Stomach (tissue), 9 donors: Measurements from ENCODE around the gene PRSS27. TPM values are rescaled to one million over a fixed set of nuclear protein-coding genes. Genes with fewer than 3 reads are reported as not detected.

Source experiments
- DNase-seq, 2 donors: peaks; one replicate each; pipeline versions ENCODE4 v3.0.0 to v3.0.0-alpha.2; 2013 to 2019
- H3K27ac ChIP-seq, 5 donors: fragments of 200-600 bp in 4 of 5; sonication (generic) in 4 of 5; one replicate each; pipeline ENCODE4 v1.5.1; 2013 to 2019; ENCODE audit warnings: mild to moderate bottlenecking in 1 of 5, moderate library complexity in 1 of 5
- H3K27me3 ChIP-seq, 3 donors: fragments of 200-600 bp; sonication (generic); one replicate each; pipeline ENCODE4 v1.5.1; 2017 to 2019; ENCODE audit warnings: mixed run types in 1 of 3
- H3K36me3 ChIP-seq, 4 donors: fragments of 200-600 bp; sonication (generic); 1 replicate in 3 of 4; 2 replicates in 1 of 4; pipeline ENCODE4 v1.5.1; 2016 to 2019
- H3K4me1 ChIP-seq, 4 donors: fragments of 200-600 bp; sonication (generic); one replicate each; pipeline ENCODE4 v1.5.1; 2016 to 2019
- H3K4me3 ChIP-seq, 4 donors: fragments of 200-600 bp; sonication (generic) in 3 of 4; one replicate each; pipeline ENCODE4 v1.5.1; 2016 to 2019; ENCODE audit warnings: mild to moderate bottlenecking in 1 of 4
- H3K9me3 ChIP-seq, 4 donors: fragments of 200-600 bp; sonication (generic); one replicate each; pipeline ENCODE4 v1.5.1; 2016 to 2019
- EP300 ChIP-seq: sonication (generic); formaldehyde crosslinking; IDR thresholded peaks from one replicate; pipeline ENCODE4 v1.6.1; 2017; ENCODE audit warnings: antibody characterized with exemption
- POLR2A ChIP-seq, 4 donors: fragments of 450-650 bp; IDR thresholded peaks; one replicate each; pipeline ENCODE4 v1.6.1; 2016; ENCODE audit warnings: antibody characterized with exemption in 4 of 4, control low read depth in 2 of 4, mild to moderate bottlenecking in 1 of 4, moderate library complexity in 1 of 4
- POLR2AphosphoS5 ChIP-seq, 3 donors: sonication (generic); formaldehyde crosslinking; IDR thresholded peaks; one replicate each; pipeline ENCODE4 v1.6.1; 2016; ENCODE audit warnings: antibody characterized with exemption in 3 of 3
- WGBS, 5 donors: extraction: QIAGEN DNeasy Blood & Tissue Kit in 3 of 5; methylation state at CpG; one replicate each; pipeline versions ENCODE4 v1.1.5 to v1.1.7; 2013 to 2018; 5-methylcytosine and 5-hydroxymethylcytosine counted together
- intact Hi-C: fragments of 100-400 bp; cut with DNase I; formaldehyde crosslinking; loops from one replicate; pipeline ENCODE4 v1.15.1; 2023; ENCODE audit warnings: low total_unique reads
- polyA plus RNA-seq, 3 donors: library from polyadenylated mRNA; stranded (reverse); fragments of 200-250 nt; gene quantifications; one replicate each; pipeline ENCODE4 v1.2.3, GENCODE V29; 2013
- total RNA-seq, 5 donors: library from RNA; depleted of rRNA; stranded (reverse); fragments of >200 nt; gene quantifications; one replicate each; pipeline versions ENCODE4 v1.1.0 to v1.2.3, GENCODE V29; 2014 to 2016
- TF ChIP-seq, protein P1 (sequence below), 7 experiments: fragments of 450-650 bp in 4 of 7; fragments of 200-600 bp in 3 of 7; sonication (generic) in 3 of 7; IDR thresholded peaks; one replicate each; pipeline ENCODE4 v1.5.1; 2016 to 2019; ENCODE audit warnings: antibody characterized with exemption in 7 of 7, control low read depth in 2 of 7, mild to moderate bottlenecking in 1 of 7
- donor health status: healthy with polysubstance abuse.
- donor health status: Bipolar disorder and iron deficiency.
- donor health status: healthy.

Gene PRSS27
- total and polyA plus RNA-seq, 8 donors = 0.50 to 74.4 (median 0.66) TPM; not detected in 4

DNA sequence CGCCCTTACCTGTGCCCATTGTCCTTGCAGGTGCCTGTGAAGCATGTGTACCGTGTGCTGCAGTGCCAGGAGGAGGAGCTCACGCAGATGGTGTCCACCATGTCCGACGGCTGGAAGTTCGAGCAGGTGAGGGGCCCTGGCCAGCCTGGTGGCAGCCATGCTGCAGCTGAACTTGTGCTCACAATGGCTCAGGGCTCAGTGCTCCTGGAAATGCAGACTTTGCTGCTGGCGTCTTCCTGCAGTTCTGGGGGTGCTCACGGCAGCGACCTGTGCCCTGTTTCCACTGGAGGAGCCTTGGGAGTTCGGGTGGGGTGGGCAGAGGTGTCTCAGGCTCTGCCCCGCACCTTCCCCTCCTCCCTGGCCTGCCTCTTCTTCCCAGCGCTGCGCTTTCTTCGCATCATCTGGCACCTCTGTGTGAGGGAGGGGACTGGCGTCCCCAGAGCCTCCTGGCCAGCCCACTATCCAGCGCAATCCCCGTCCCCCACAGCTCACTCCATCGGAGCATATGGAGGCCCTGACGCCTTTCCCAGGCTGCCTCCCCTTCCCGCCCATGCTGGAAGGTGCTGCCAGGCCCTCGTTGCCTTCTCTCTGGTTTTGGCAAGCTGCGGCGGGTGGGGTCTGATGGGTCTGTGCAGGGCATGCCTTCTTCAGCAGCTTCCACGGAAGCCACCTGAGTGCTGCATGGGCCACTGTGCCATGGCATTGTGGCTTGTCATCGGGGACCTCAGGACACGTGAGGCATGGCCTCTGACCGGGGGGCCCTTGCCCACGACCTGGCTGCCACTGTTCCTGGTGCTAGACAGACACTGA, 20.0 kb downstream of the PRSS27 start:
- H3K36me3 ChIP-seq = peaks cover 72 to 87% (median 85%) of the 10 kb centered on the region in 4 donors
- 87 to 93% (median 91%) methylated on average over 18 to 28 of the region's 28 CpGs for WGBS, 5 donors
- no peaks in the 10 kb centered on the region for H3K9me3 ChIP-seq
- H3K27ac ChIP-seq = no peak overlapping the region
- no peak for DNase-seq
- no peak overlapping the region for H3K4me3 ChIP-seq
- no peaks in the 10 kb centered on the region for H3K27me3 ChIP-seq
- intact Hi-C loops = no loop called here
- no peak for TF ChIP-seq POLR2A (IDR thresholded peaks at IDR 0.05)
- TF ChIP-seq, protein P1, sequence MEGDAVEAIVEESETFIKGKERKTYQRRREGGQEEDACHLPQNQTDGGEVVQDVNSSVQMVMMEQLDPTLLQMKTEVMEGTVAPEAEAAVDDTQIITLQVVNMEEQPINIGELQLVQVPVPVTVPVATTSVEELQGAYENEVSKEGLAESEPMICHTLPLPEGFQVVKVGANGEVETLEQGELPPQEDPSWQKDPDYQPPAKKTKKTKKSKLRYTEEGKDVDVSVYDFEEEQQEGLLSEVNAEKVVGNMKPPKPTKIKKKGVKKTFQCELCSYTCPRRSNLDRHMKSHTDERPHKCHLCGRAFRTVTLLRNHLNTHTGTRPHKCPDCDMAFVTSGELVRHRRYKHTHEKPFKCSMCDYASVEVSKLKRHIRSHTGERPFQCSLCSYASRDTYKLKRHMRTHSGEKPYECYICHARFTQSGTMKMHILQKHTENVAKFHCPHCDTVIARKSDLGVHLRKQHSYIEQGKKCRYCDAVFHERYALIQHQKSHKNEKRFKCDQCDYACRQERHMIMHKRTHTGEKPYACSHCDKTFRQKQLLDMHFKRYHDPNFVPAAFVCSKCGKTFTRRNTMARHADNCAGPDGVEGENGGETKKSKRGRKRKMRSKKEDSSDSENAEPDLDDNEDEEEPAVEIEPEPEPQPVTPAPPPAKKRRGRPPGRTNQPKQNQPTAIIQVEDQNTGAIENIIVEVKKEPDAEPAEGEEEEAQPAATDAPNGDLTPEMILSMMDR (IDR thresholded peaks at IDR 0.05) = no peak
- no peak for TF ChIP-seq EP300
- no peak for TF ChIP-seq POLR2AphosphoS5 (IDR thresholded peaks at IDR 0.05)
- peaks cover 0 to 7% (median 0%) of the 10 kb centered on the region in 4 donors for H3K4me1 ChIP-seq

DNA sequence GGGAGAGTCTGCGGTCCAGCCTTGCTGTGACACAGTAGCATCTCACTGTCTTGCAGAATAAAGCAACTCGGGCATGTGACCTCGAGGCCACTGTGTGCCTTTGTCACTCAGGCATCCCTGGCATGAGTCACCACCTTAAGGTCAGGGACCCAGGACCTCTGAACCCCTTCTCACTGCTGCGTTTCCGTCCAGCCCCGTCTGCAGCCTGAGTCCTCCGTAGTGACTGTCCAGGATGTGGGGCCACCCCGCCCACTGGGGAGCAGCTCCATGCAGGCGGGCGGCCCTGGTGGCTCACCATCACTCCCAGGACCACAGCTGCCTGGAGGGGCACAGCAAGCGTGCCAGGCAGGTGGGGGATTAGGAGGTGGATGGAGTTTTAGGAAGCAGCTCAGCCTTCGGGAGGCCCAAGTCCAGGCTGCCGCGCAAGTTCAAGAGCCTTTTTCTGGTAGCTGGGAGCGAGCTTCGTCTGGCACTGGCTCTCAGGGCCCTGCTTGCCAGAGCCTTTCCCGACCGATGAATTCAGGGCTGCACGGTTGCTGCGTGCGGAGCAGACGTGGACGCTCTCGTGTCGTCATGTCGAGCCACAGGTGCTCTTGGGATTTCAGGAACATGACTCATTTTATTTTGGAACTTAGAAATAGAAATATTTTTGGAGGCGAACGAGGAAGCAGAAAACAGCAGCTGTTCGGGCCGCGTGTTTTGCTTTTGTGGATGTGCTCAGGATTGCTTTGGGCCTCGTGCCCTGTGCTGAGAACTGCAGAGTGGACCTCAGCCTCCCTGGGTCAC, 20.9 kb downstream of the PRSS27 start:
- Histone ChIP-seq H3K27ac (no peak overlapping the region), H3K4me3 (no peak overlapping the region), H3K27me3 (no peaks in the 10 kb centered on the region), H3K9me3 (no peaks in the 10 kb centered on the region), H3K4me1 (peaks cover 0 to 7% (median 0%) of the 10 kb centered on the region in 4 donors), H3K36me3 (peaks cover 66 to 78% (median 77%) of the 10 kb centered on the region in 4 donors)
- WGBS, 5 donors = 82 to 91% (median 87%) methylated on average over 31 to 32 of the region's 32 CpGs
- intact Hi-C loops = no loop called here
- DNase-seq = no peak
- TF ChIP-seq POLR2A (IDR thresholded peaks at IDR 0.05) = no peak
- TF ChIP-seq EP300 = no peak
- TF ChIP-seq, protein P1 (IDR thresholded peaks at IDR 0.05) = no peak
- no peak for TF ChIP-seq POLR2AphosphoS5 (IDR thresholded peaks at IDR 0.05)

DNA sequence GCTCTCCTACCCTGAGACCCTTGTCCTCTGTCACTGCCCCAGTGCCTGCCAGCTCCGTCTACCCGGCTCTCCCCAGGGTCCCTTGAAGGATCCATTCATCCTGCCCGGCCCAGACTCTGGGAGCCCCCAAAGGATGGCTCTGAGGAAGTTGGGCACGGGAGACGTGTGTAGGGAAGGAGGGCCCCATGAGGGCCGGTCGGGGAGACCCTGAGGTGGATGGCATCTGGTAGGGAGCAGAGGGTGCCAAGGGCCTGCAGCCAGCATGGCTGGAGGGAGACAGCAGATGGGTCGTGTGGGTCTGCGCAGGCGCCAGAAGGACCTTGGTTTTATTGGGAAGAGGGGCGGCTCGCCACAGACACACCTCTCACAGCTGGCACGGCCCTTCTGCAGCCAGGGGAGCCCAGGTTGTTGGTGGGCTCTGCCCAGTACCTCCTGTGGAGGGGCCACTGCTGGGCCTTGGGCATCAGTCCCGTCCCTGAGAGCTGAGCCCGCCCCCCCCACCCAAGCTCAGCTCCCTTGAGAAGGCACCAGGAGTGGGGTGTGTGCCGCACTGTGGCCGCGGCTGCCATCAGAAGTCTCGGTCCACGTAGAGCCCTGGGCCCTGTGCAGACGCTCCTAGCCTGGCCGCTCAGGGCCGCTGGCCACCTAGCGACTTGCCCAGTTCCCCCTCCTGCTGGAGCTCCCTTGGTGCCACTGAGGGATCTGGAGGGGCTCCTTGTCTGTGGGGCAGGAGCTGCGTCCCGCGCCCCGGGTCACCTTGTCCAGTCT, 21.7 kb downstream of the PRSS27 start:
- peaks cover 2 to 10% (median 3%) of the 10 kb centered on the region in 4 donors for H3K4me1 ChIP-seq
- no peaks in the 10 kb centered on the region for H3K27me3 ChIP-seq
- no peak for DNase-seq
- no peak overlapping the region for H3K27ac ChIP-seq
- 93 to 97% (median 94%) methylated on average over 7 to 28 of the region's 28 CpGs for WGBS, 5 donors
- intact Hi-C loops = no loop called here
- TF ChIP-seq POLR2AphosphoS5 (IDR thresholded peaks at IDR 0.05) (no peak), POLR2A (IDR thresholded peaks at IDR 0.05) (no peak), EP300 (no peak)
- TF ChIP-seq, protein P1 (IDR thresholded peaks at IDR 0.05) = no peak
- H3K36me3 ChIP-seq = peaks cover 57 to 72% (median 68%) of the 10 kb centered on the region in 4 donors
- H3K9me3 ChIP-seq = no peaks in the 10 kb centered on the region
- no peak overlapping the region for H3K4me3 ChIP-seq
